Adrenal gland (tissue), 12 donors: ENCODE results near the gene CHCHD1. TPM values are rescaled to one million over a fixed set of nuclear protein-coding genes. Genes with fewer than 3 reads are reported as not detected.
"Not testable (repeated sequence)": the region's sequence is repeated elsewhere in the genome, so short reads cannot be mapped to it uniquely, and the experiment has no call there.

ENCODE experiments used
- DNase-seq, 7 donors: peaks; one replicate each; pipeline ENCODE4 v3.0.0-alpha.2; 2019 to 2020
- H3K27ac ChIP-seq, 5 donors: fragments of 200-600 bp; sonication (generic) in 4 of 5; 1 replicate in 3 of 5; 2 replicates in 2 of 5; pipeline versions ENCODE4 v1.5.1 to v1.8.0; 2016 to 2020; ENCODE audit warnings: mild to moderate bottlenecking in 1 of 5
- H3K27me3 ChIP-seq: fragments of 200-600 bp; 2 replicates; pipeline ENCODE4 v1.8.0; 2021
- H3K36me3 ChIP-seq, 2 donors: fragments of 200-600 bp; replicated peaks in 1 of 2; 1 replicate in 1 of 2; 2 replicates in 1 of 2; pipeline versions ENCODE4 v1.5.1 to v1.8.0; 2018 to 2022
- H3K4me1 ChIP-seq, 2 donors: fragments of 200-600 bp; replicated peaks in 1 of 2; 1 replicate in 1 of 2; 2 replicates in 1 of 2; pipeline versions ENCODE4 v1.5.1 to v1.8.0; 2018 to 2021
- H3K4me3 ChIP-seq, 4 donors: fragments of 200-600 bp; sonication (generic) in 3 of 4; one replicate each; pipeline ENCODE4 v1.5.1; 2016 to 2018
- H3K9me3 ChIP-seq, 3 donors: fragments of 200-600 bp; sonication (generic) in 1 of 3; replicated peaks in 1 of 3; 1 replicate in 2 of 3; 2 replicates in 1 of 3; pipeline versions ENCODE4 v1.5.1 to v1.8.0; 2016 to 2021
- POLR2A ChIP-seq, 2 donors: fragments of 450-650 bp; IDR thresholded peaks; one replicate each; pipeline ENCODE4 v1.6.1; 2017; ENCODE audit warnings: antibody characterized with exemption in 2 of 2, mild to moderate bottlenecking in 2 of 2, moderate library complexity in 1 of 2
- WGBS, 4 donors: extraction: QIAGEN DNeasy Blood & Tissue Kit in 2 of 4; methylation state at CpG; one replicate each; pipeline versions ENCODE4 v1.1.5 to v1.1.7; 2013 to 2017; 5-methylcytosine and 5-hydroxymethylcytosine counted together
- intact Hi-C, 2 donors: fragments of 100-400 bp; cut with DNase I; formaldehyde crosslinking; loops; one replicate each; pipeline versions ENCODE4 v1.14.1 to v1.15.0; 2022 to 2023
- polyA plus RNA-seq, 3 donors: library from polyadenylated mRNA; stranded (reverse); fragments of 200-250 nt in 2 of 3; fragments of 350-450 nt in 1 of 3; fragmentation: Illumina TruSeq in 1 of 3; extraction: RNeasy Lipid Tissue Mini Kit (QIAGEN cat#74804) in 1 of 3; gene quantifications; one replicate each; pipeline ENCODE4 v1.2.3, GENCODE V29; 2013 to 2014
- total RNA-seq, 9 donors: library from RNA; depleted of rRNA in 4 of 9; stranded (reverse); fragments of >200 nt in 4 of 9; fragments of 120-200 nt in 1 of 9; fragmentation: NEBNext Ultra II Directional in 1 of 9; extraction: Animal tissue kit (Norgen Biotek cat#: 25700) in 1 of 9; gene quantifications; one replicate each; pipeline versions ENCODE4 v1.1.0 to v1.2.4, GENCODE V29; 2013 to 2023
- TF ChIP-seq, protein P1 (sequence below), 6 experiments: fragments of 450-650 bp in 4 of 6; fragments of 200-600 bp in 2 of 6; sonication (generic) in 1 of 6; IDR thresholded peaks; 1 replicate in 5 of 6; 2 replicates in 1 of 6; pipeline versions ENCODE4 v1.5.1 to v1.8.0; 2016 to 2021; ENCODE audit warnings: antibody characterized with exemption in 6 of 6, mild to moderate bottlenecking in 2 of 6, moderate library complexity in 1 of 6
- donor health status: healthy with polysubstance abuse.
- donor health status: Bipolar disorder and iron deficiency.
- donor health status: DM: yes; HTN: yes; CAD: no.
- donor health status: DM: no; HTN: no; CAD: no.
- donor health status: DM: no; HTN: no; CAD: no.
- donor health status: DM: yes; HTN: yes; CAD: no.

The CHCHD1 gene
- total and polyA plus RNA-seq, 12 donors, result 31.7 to 83.1 (median 47.4) TPM

DNA sequence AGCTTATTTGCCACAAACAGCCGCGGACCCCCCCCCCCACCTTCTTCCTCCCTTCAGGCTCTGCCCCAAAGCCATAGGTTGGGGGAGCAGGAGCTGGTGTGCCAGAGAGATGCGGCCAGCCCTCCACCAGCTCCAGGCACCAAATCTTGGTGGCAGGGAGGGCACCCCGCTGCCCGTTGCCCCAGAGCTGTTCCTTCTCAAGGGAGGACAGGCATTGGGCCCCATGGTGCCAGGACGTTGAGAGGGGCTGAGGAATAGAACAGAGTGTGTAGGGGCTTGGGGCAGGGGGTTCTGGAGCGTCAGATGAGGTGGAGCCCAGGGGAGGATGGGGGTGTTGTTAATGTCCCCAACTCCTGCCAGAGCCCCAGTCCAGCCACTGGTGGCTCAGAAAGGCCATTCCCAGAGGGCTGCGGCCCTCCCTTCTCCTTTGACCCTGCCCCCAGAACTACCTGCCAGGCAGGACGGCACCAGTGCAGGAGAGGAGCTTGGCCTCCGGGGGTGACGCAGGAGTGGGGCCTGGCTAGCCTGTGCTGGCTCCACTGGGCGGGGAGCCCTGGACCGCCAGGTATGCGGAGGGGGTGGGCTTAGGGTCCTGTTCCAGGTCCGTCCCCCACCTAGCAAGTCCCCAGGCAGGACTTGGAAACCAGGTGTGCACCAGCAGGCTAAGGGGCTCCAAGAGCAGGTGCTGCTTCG is 47.7 kb upstream of the CHCHD1 start:
- no peak for DNase-seq
- Histone ChIP-seq H3K27me3 (no peaks in the 10 kb centered on the region), H3K27ac (no peak overlapping the region), H3K4me1 (peaks cover 4 to 16% of the 10 kb centered on the region in 2 donors), H3K36me3 (peaks cover 0 to 47% of the 10 kb centered on the region in 2 donors), H3K9me3 (no peaks in the 10 kb centered on the region), H3K4me3 (no peak overlapping the region)
- intact Hi-C loops, result no loop called here
- TF ChIP-seq, protein P1, sequence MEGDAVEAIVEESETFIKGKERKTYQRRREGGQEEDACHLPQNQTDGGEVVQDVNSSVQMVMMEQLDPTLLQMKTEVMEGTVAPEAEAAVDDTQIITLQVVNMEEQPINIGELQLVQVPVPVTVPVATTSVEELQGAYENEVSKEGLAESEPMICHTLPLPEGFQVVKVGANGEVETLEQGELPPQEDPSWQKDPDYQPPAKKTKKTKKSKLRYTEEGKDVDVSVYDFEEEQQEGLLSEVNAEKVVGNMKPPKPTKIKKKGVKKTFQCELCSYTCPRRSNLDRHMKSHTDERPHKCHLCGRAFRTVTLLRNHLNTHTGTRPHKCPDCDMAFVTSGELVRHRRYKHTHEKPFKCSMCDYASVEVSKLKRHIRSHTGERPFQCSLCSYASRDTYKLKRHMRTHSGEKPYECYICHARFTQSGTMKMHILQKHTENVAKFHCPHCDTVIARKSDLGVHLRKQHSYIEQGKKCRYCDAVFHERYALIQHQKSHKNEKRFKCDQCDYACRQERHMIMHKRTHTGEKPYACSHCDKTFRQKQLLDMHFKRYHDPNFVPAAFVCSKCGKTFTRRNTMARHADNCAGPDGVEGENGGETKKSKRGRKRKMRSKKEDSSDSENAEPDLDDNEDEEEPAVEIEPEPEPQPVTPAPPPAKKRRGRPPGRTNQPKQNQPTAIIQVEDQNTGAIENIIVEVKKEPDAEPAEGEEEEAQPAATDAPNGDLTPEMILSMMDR (IDR thresholded peaks at IDR 0.05), result no peak
- TF ChIP-seq POLR2A (IDR thresholded peaks at IDR 0.05), result no peak
- 86 to 92% (median 89%) methylated on average over 5 to 16 of the region's 16 CpGs for WGBS, 4 donors

DNA sequence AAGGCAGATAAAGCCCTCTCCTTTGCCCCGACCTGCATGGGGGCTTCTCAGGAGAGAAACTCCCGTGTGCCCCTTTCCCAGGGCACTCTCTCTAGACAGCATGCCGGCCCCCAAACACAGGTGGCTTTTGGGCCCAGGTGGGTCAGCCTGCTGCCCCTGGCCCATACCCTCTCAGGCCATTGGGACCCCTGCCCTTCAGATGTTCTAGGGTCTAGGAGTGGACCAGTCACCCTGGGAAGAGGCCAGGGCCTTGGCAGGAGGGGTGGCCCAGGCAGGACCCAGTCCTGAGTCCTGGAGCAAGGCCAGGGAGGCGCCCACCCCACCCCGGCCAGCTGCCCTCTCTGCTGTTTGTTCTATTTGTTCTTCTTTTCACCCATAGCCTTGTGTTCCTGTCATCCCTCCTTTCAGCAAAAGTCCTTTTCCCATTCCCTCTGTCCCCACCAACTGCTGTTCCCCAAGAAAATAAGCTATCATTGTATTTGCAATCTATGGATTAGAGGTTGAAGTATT is 47.0 kb upstream of the CHCHD1 start:
- H3K27ac ChIP-seq, result no peak overlapping the region
- intact Hi-C loops, result no loop called here
- 77 to 97% (median 90%) methylated on average over 3 to 5 of the region's 5 CpGs for WGBS, 4 donors
- no peaks in the 10 kb centered on the region for H3K27me3 ChIP-seq
- TF ChIP-seq, protein P1 (IDR thresholded peaks at IDR 0.05), result no peak
- TF ChIP-seq POLR2A (IDR thresholded peaks at IDR 0.05), result no peak
- peaks cover 0 to 47% of the 10 kb centered on the region in 2 donors for H3K36me3 ChIP-seq
- H3K4me3 ChIP-seq, result no peak overlapping the region
- DNase-seq, result no peak
- peaks cover 4 to 13% of the 10 kb centered on the region in 2 donors for H3K4me1 ChIP-seq
- no peaks in the 10 kb centered on the region for H3K9me3 ChIP-seq

DNA sequence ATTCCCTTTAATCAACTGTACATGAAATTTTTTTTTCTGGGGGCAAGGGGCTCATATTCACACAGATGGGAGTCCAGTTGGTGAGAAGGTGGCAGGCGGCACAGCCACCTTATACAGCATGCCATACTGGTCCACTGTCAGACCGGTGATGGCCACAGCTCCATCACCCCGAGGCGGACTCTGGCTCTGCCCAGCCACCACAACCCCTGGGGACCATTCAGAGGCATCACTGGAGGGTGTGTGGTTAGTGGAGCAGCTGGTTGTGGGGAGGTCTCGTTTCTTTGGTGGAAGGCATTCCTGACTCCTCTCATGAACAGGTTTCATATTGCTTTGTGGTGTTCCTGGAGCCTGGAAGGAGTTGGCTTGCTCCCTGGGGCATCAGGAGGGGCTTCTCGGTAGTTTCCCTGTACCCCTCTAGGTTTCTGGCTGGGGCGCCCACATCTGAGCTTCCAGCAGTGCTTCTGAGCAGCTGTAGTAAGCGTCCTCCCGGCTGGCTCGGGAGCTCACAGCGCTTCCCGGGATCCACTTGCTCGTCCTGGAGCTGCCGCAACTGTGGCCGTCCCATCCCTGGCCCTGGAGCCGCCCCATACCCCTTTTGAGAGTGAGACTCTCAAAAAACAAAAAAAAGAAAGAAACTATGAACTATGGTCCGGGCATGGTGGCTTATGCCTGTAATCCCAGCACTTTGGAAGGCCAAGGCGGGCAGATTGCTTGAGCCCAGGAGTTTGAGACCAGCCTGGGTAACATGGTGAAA is 41.2 kb upstream of the CHCHD1 start:
- H3K27me3 ChIP-seq, DNase-seq, H3K4me3 ChIP-seq, H3K9me3 ChIP-seq, H3K27ac ChIP-seq, intact Hi-C loops: not testable (repeated sequence)
- Histone ChIP-seq H3K4me1 (peaks cover 16 to 25% of the 10 kb centered on the region in 2 donors), H3K36me3 (peaks cover 0 to 16% of the 10 kb centered on the region in 2 donors)
- 94 to 98% (median 95%) methylated on average over 8 to 18 of the region's 18 CpGs for WGBS, 4 donors

DNA sequence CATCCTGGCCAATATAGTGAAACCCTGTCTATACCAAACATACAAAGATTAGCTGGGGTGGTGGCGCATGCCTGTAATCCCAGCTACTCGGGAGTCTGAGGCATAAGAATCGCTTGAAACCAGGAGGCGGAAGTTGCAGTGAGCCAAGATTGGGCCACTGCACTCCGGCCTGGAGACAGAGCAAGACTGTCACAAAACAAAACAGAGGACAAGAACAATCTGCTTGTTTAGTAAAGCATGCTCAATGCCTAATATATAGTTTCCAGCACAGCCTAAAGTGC is 39.5 kb upstream of the CHCHD1 start:
- TF ChIP-seq, protein P1 (IDR thresholded peaks at IDR 0.05), result no peak
- TF ChIP-seq POLR2A (IDR thresholded peaks at IDR 0.05), result no peak
- H3K27me3 ChIP-seq, result no peaks in the 10 kb centered on the region
- intact Hi-C loops, result no loop called here
- 92 to 98% (median 94%) methylated on average over 5 of the region's 5 CpGs for WGBS, 4 donors
- H3K36me3 ChIP-seq, result peaks cover 0 to 16% of the 10 kb centered on the region in 2 donors
- peaks cover 22 to 35% of the 10 kb centered on the region in 2 donors for H3K4me1 ChIP-seq
- no peak overlapping the region for H3K4me3 ChIP-seq
- no peaks in the 10 kb centered on the region for H3K9me3 ChIP-seq
- peak in 1 of 7 donors; percentile 20 for DNase-seq
- H3K27ac ChIP-seq, result peak overlapping the region in 2 of 5 donors; percentile 93 to 98
